ENCODE data around the gene AP5B1. TPM values are rescaled to one million over a fixed set of nuclear protein-coding genes. Genes with fewer than 3 reads are reported as not detected.

Gene AP5B1
- total and polyA plus RNA-seq, 2 experiments from 2014 or later: 3.1 to 16.1 TPM

- no peaks in the 10 kb centered on the region for H3K9me3 Mint-ChIP-seq
- no peaks in the 10 kb centered on the region for H3K79me2 ChIP-seq (replicated peaks; ENCODE audit: insufficient read depth)
- peaks cover 6% of the 10 kb centered on the region for H3K27me3 Mint-ChIP-seq (ENCODE audit: insufficient read depth, low read depth, poor library complexity)
- no peaks in the 10 kb centered on the region for H3K36me3 ChIP-seq (ENCODE audit: insufficient read depth)
- H3F3A ChIP-seq (replicated peaks; ENCODE audit: low read depth): 0 out of 2 replicates have a peak, but pooled peaks cover 4% of the 10 kb centered on the region
- H3K4me1 Mint-ChIP-seq: peaks cover 33% of the 10 kb centered on the region
- no peaks in the 10 kb centered on the region for H4K20me1 ChIP-seq (replicated peaks; ENCODE audit: insufficient read depth)
- H3K36me3 Mint-ChIP-seq (ENCODE audit: low read depth): no peaks in the 10 kb centered on the region
- no peak overlapping the region for H3K4me2 ChIP-seq
- ATAC-seq: no peak
- no peak overlapping the region for H3K4me3 Mint-ChIP-seq
- no peak for DNase-seq (ENCODE audit: low spot score)
- no peak overlapping the region for H2AFZ ChIP-seq
- H3K9me2 ChIP-seq (ENCODE audit: insufficient read depth): no peaks in the 10 kb centered on the region
- H3K4me1 ChIP-seq (ENCODE audit: insufficient read depth): peaks cover 7% of the 10 kb centered on the region; the same call in 1 of the 2 replicates
- TF ChIP-seq EZH2phosphoT487 (IDR thresholded peaks at IDR 0.05; ENCODE audit: unreplicated experiment) (no peak), ZNF462 (CRISPR knock-in tag; IDR thresholded peaks at IDR 0.05) (no peak)
- no peak overlapping the region for H3K4me3 ChIP-seq
- H3K27me3 ChIP-seq (ENCODE audit: insufficient read depth): no peaks in the 10 kb centered on the region
- no peak overlapping the region for H3K27ac Mint-ChIP-seq
- H3K27ac ChIP-seq (ENCODE audit: low read depth): no peak overlapping the region
These were observed 16.9 kb upstream of the AP5B1 start for GRCh38 chr11:65797711-65798110.

GRCh38 chr11:65796726-65797601, 16.2 kb upstream of the AP5B1 start:
- H3K4me1 ChIP-seq (ENCODE audit: insufficient read depth): peaks cover 7% of the 10 kb centered on the region; the same call in 1 of the 2 replicates
- no peaks in the 10 kb centered on the region for H3K9me2 ChIP-seq (ENCODE audit: insufficient read depth)
- no peak overlapping the region for H2AFZ ChIP-seq
- 0 out of 2 replicates have a peak, but pooled peaks cover 4% of the 10 kb centered on the region for H3F3A ChIP-seq (replicated peaks; ENCODE audit: low read depth)
- no peaks in the 10 kb centered on the region for H3K79me2 ChIP-seq (replicated peaks; ENCODE audit: insufficient read depth)
- H3K36me3 Mint-ChIP-seq (ENCODE audit: low read depth): no peaks in the 10 kb centered on the region
- no peaks in the 10 kb centered on the region for H3K27me3 ChIP-seq (ENCODE audit: insufficient read depth)
- TF ChIP-seq ZNF331 (CRISPR knock-in tag; IDR thresholded peaks at IDR 0.05; ENCODE audit: low read depth) (no peak), CTCF (conservative IDR thresholded peaks at IDR 0.05; ENCODE audit: low read depth in 2 of 2) (0 out of 4 replicates have a peak, but pooled peaks of 1 of the 2 experiments have one; percentile 5)
- H3K36me3 ChIP-seq (ENCODE audit: insufficient read depth): no peaks in the 10 kb centered on the region
- H4K20me1 ChIP-seq (replicated peaks; ENCODE audit: insufficient read depth): no peaks in the 10 kb centered on the region
- no peak overlapping the region for H3K4me3 ChIP-seq
- H3K27ac Mint-ChIP-seq: no peak overlapping the region
- no peak overlapping the region for H3K27ac ChIP-seq (ENCODE audit: low read depth)
- peaks cover 6% of the 10 kb centered on the region for H3K27me3 Mint-ChIP-seq (ENCODE audit: insufficient read depth, low read depth, poor library complexity)
- no peak overlapping the region; the same call in 2 of the 3 replicates for H3K4me3 Mint-ChIP-seq
- ATAC-seq (peak; percentile 77), DNase-seq (ENCODE audit: low spot score) (peak; percentile 41)
- H3K4me1 Mint-ChIP-seq: peaks cover 34% of the 10 kb centered on the region
- H3K4me2 ChIP-seq: no peak overlapping the region
- no peaks in the 10 kb centered on the region for H3K9me3 Mint-ChIP-seq

Data from GM23338 (cell line).